WTC11 (cell line): ENCODE results near the gene IGFL4. TPM values are rescaled to one million over a fixed set of nuclear protein-coding genes. Genes with fewer than 3 reads are reported as not detected.

ENCODE experiments used
- ATAC-seq: fragments of 200-7000 bp; cut with Tn5 transposase; 2 replicates; pipeline ENCODE4 v1.10.0; 2021; ENCODE audit warnings: mild to moderate bottlenecking, moderate library complexity
- CTCF ChIA-PET: fragments of 300-600 bp; sonication (Branson Sonifier 250); formaldehyde crosslinking; loops from one replicate; lab custom pipeline; 2021; ENCODE audit warnings: antibody characterized with exemption; lab: Charles Lee
- POLR2A ChIA-PET: fragments of 350-600 bp; sonication (Branson Sonifier 250); formaldehyde crosslinking; loops from one replicate; lab custom pipeline; 2021; ENCODE audit warnings: antibody characterized with exemption; lab: Charles Lee
- DNase-seq: peaks from one replicate; pipeline ENCODE4 v3.0.0; 2021; ENCODE audit warnings: low spot score
- H3K27ac Mint-ChIP-seq: 2 replicates; pipeline ENCODE4 v1.8.0; 2021; ENCODE audit warnings: mixed read lengths
- H3K27me3 Mint-ChIP-seq: 2 replicates; pipeline ENCODE4 v1.8.0; 2021; ENCODE audit warnings: low read depth, mild to moderate bottlenecking, moderate library complexity, mixed read lengths
- H3K36me3 Mint-ChIP-seq: 2 replicates; pipeline ENCODE4 v1.8.0; 2021; ENCODE audit warnings: mixed read lengths
- H3K4me1 Mint-ChIP-seq: 2 replicates; pipeline ENCODE4 v1.8.0; 2022; ENCODE audit warnings: mixed read lengths
- H3K4me3 Mint-ChIP-seq: 2 replicates; pipeline ENCODE4 v1.8.0; 2021; ENCODE audit warnings: mild to moderate bottlenecking, moderate library complexity, mixed read lengths
- H3K9me3 Mint-ChIP-seq: 2 replicates; pipeline ENCODE4 v1.8.0; 2021; ENCODE audit warnings: mixed read lengths
- CBFB ChIP-seq: sonication (generic); formaldehyde crosslinking; IDR thresholded peaks from 2 replicates; pipeline ENCODE4 v1.8.1; 2022; ENCODE audit warnings: mild to moderate bottlenecking, low read depth, missing genetic modification reagents
- E2F4 ChIP-seq: sonication (generic); formaldehyde crosslinking; IDR thresholded peaks from 2 replicates; pipeline ENCODE4 v1.8.1; 2022; ENCODE audit warnings: low read depth, mild to moderate bottlenecking, moderate library complexity, missing genetic modification reagents, borderline replicate concordance
- ESRRA ChIP-seq: sonication (generic); formaldehyde crosslinking; IDR thresholded peaks from 2 replicates; pipeline ENCODE4 v1.8.1; 2022; ENCODE audit warnings: mild to moderate bottlenecking, missing genetic modification reagents, borderline replicate concordance
- FOXP1 ChIP-seq: sonication (generic); formaldehyde crosslinking; IDR thresholded peaks from 2 replicates; pipeline ENCODE4 v1.8.0; 2022; ENCODE audit warnings: missing genetic modification reagents, mild to moderate bottlenecking, moderate library complexity, borderline replicate concordance
- GABPB1 ChIP-seq: sonication (generic); formaldehyde crosslinking; IDR thresholded peaks from 2 replicates; pipeline ENCODE4 v1.8.1; 2023; ENCODE audit warnings: mild to moderate bottlenecking, missing genetic modification reagents
- HMGA2 ChIP-seq: fragments of 250-450 bp; sonication (Bioruptor Pico); IDR thresholded peaks from 2 replicates; pipeline ENCODE4 v1.4.0; 2021; ENCODE audit warnings: mild to moderate bottlenecking, moderate library complexity
- MAX ChIP-seq: sonication (generic); formaldehyde crosslinking; IDR thresholded peaks from 2 replicates; pipeline ENCODE4 v1.8.0; 2022; ENCODE audit warnings: mild to moderate bottlenecking, missing genetic modification reagents
- NR1H2 ChIP-seq: sonication (generic); formaldehyde crosslinking; IDR thresholded peaks from 2 replicates; pipeline ENCODE4 v1.9.0; 2021; ENCODE audit warnings: mild to moderate bottlenecking, moderate library complexity, missing genetic modification reagents
- RELA ChIP-seq: sonication (generic); formaldehyde crosslinking; IDR thresholded peaks from 2 replicates; pipeline ENCODE4 v1.8.1; 2022; ENCODE audit warnings: missing genetic modification reagents, mild to moderate bottlenecking, borderline replicate concordance
- SMAD4 ChIP-seq: sonication (generic); formaldehyde crosslinking; IDR thresholded peaks from 2 replicates; pipeline ENCODE4 v1.8.0; 2022; ENCODE audit warnings: mild to moderate bottlenecking, missing genetic modification reagents
- TCF7 ChIP-seq: sonication (generic); formaldehyde crosslinking; IDR thresholded peaks from 2 replicates; pipeline ENCODE4 v1.8.0; 2022; ENCODE audit warnings: mild to moderate bottlenecking, low read depth, missing genetic modification reagents, moderate library complexity
- TP53 ChIP-seq: sonication (generic); formaldehyde crosslinking; IDR thresholded peaks from 2 replicates; pipeline ENCODE4 v1.8.1; 2023; ENCODE audit warnings: mild to moderate bottlenecking, missing genetic modification reagents
- USF1 ChIP-seq: sonication (generic); formaldehyde crosslinking; IDR thresholded peaks from 2 replicates; pipeline ENCODE4 v1.8.0; 2022; ENCODE audit warnings: mild to moderate bottlenecking, missing genetic modification reagents
- ZBTB21 ChIP-seq: sonication (generic); formaldehyde crosslinking; IDR thresholded peaks from 2 replicates; pipeline ENCODE4 v1.8.1; 2023; ENCODE audit warnings: mild to moderate bottlenecking, missing genetic modification reagents, borderline replicate concordance
- ZNF281 ChIP-seq: sonication (generic); formaldehyde crosslinking; IDR thresholded peaks from 2 replicates; pipeline ENCODE4 v1.8.0; 2023; ENCODE audit warnings: mild to moderate bottlenecking, missing genetic modification reagents
- total RNA-seq: library from RNA; stranded (reverse); gene quantifications from 3 replicates; pipeline ENCODE4 v1.2.3, GENCODE V29; 2021
- TF ChIP-seq, protein P1 (sequence below): sonication (generic); formaldehyde crosslinking; IDR thresholded peaks from 2 replicates; pipeline ENCODE4 v1.8.1; 2023; ENCODE audit warnings: mild to moderate bottlenecking, missing genetic modification reagents, moderate library complexity
- TF ChIP-seq, protein P2 (sequence below): fragments of 250-450 bp; sonication (Bioruptor Pico); IDR thresholded peaks from 2 replicates; pipeline ENCODE4 v1.8.0; 2021; ENCODE audit warnings: mild to moderate bottlenecking
- TF ChIP-seq, protein P3 (sequence below): sonication (generic); formaldehyde crosslinking; IDR thresholded peaks from 2 replicates; pipeline ENCODE4 v1.8.1; 2023; ENCODE audit warnings: mild to moderate bottlenecking, moderate library complexity, missing genetic modification reagents
- TF ChIP-seq, protein P4 (sequence below): sonication (generic); formaldehyde crosslinking; IDR thresholded peaks from 2 replicates; pipeline ENCODE4 v1.8.0; 2023; ENCODE audit warnings: missing genetic modification reagents
- TF ChIP-seq, protein P5 (sequence below): fragments of 250-450 bp; sonication (Bioruptor Pico); IDR thresholded peaks from 2 replicates; pipeline ENCODE4 v2.1.2; 2022; ENCODE audit warnings: mild to moderate bottlenecking, moderate library complexity

The IGFL4 gene
- total RNA-seq, 1 experiment from 2014 or later: 0.20 TPM

GRCh38 chr19:46022431-46023310 lies 18.1 kb downstream of the IGFL4 start, which contains the start of gene PGLYRP1:
Gene PGLYRP1 (minus strand): TSS chr19:46023053. CDS start chr19:46023021, 32 bp downstream.
- peak within 1 kb of the TSS; percentile 68; the same call in 1 of the 2 replicates for H3K27ac Mint-ChIP-seq
- H3K36me3 Mint-ChIP-seq: peaks cover 12% of the 10 kb centered on the region
- ChIA-PET POLR2A (no interaction called here), CTCF (interaction anchor here (0.6 to 5.0 kb wide), 8 partner anchors 10 to 278 kb away, joined by 3 to 64 read pairs (median 3); partner anchors contain the start of gene NANOS2)
- TF ChIP-seq ZBTB21 (CRISPR knock-in tag) (no peak), E2F4 (CRISPR knock-in tag) (0 out of 2 replicates have a peak, but pooled peaks have one; percentile 33), ESRRA (CRISPR knock-in tag) (0 out of 2 replicates have a peak, but pooled peaks have one; percentile 21), ZNF281 (peak; percentile 72; the same call in 1 of the 2 replicates), HMGA2 (CRISPR knock-in tag) (no peak), MAX (CRISPR knock-in tag) (peak; percentile 77), TP53 (0 out of 2 replicates have a peak, but pooled peaks have one; percentile 17), FOXP1 (CRISPR knock-in tag) (peak; percentile 63), RELA (CRISPR knock-in tag) (0 out of 2 replicates have a peak, but pooled peaks have one; percentile 20), CBFB (CRISPR knock-in tag) (no peak), USF1 (peak; percentile 37; the same call in 1 of the 2 replicates)
- TF ChIP-seq, protein P1, sequence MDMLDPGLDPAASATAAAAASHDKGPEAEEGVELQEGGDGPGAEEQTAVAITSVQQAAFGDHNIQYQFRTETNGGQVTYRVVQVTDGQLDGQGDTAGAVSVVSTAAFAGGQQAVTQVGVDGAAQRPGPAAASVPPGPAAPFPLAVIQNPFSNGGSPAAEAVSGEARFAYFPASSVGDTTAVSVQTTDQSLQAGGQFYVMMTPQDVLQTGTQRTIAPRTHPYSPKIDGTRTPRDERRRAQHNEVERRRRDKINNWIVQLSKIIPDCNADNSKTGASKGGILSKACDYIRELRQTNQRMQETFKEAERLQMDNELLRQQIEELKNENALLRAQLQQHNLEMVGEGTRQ (CRISPR knock-in tag): peak; percentile 31; the same call in 1 of the 2 replicates
- peaks cover 12% of the 10 kb centered on the region for H3K9me3 Mint-ChIP-seq
- DNase-seq (peak; percentile 47), ATAC-seq (peak; percentile 17)
- no peak within 1 kb of the TSS for H3K4me3 Mint-ChIP-seq
- H3K27me3 Mint-ChIP-seq: no peaks in the 10 kb centered on the region; the same call in 1 of the 2 replicates
- H3K4me1 Mint-ChIP-seq: peaks cover 16% of the 10 kb centered on the region

GRCh38 chr19:46022061-46022430 lies 18.8 kb downstream of the IGFL4 start:
- ChIA-PET CTCF (interaction anchor here (0.6 to 5.0 kb wide), 15 partner anchors 11 to 278 kb away, joined by 3 to 64 read pairs (median 3); partner anchors contain the start of gene NANOS2), POLR2A (no interaction called here)
- H3K36me3 Mint-ChIP-seq: peaks cover 12% of the 10 kb centered on the region
- H3K27me3 Mint-ChIP-seq: peaks cover under 1% of the 10 kb centered on the region; the same call in 1 of the 2 replicates
- no peak overlapping the region for H3K4me3 Mint-ChIP-seq
- no peak for ATAC-seq
- H3K9me3 Mint-ChIP-seq: peaks cover 12% of the 10 kb centered on the region
- peak overlapping the region; percentile 64; the same call in 1 of the 2 replicates for H3K27ac Mint-ChIP-seq
- no peak for DNase-seq
- H3K4me1 Mint-ChIP-seq: peaks cover 17% of the 10 kb centered on the region
- TF ChIP-seq, protein P2, sequence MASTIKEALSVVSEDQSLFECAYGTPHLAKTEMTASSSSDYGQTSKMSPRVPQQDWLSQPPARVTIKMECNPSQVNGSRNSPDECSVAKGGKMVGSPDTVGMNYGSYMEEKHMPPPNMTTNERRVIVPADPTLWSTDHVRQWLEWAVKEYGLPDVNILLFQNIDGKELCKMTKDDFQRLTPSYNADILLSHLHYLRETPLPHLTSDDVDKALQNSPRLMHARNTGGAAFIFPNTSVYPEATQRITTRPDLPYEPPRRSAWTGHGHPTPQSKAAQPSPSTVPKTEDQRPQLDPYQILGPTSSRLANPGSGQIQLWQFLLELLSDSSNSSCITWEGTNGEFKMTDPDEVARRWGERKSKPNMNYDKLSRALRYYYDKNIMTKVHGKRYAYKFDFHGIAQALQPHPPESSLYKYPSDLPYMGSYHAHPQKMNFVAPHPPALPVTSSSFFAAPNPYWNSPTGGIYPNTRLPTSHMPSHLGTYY (CRISPR knock-in tag): no peak
- TF ChIP-seq, protein P3, sequence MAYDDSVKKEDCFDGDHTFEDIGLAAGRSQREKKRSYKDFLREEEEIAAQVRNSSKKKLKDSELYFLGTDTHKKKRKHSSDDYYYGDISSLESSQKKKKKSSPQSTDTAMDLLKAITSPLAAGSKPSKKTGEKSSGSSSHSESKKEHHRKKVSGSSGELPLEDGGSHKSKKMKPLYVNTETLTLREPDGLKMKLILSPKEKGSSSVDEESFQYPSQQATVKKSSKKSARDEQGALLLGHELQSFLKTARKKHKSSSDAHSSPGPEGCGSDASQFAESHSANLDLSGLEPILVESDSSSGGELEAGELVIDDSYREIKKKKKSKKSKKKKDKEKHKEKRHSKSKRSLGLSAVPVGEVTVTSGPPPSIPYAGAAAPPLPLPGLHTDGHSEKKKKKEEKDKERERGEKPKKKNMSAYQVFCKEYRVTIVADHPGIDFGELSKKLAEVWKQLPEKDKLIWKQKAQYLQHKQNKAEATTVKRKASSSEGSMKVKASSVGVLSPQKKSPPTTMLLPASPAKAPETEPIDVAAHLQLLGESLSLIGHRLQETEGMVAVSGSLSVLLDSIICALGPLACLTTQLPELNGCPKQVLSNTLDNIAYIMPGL (CRISPR knock-in tag): no peak
- TF ChIP-seq SMAD4 (CRISPR knock-in tag) (no peak), GABPB1 (CRISPR knock-in tag) (no peak), TCF7 (CRISPR knock-in tag) (no peak), NR1H2 (CRISPR knock-in tag) (no peak)
- TF ChIP-seq, protein P4, sequence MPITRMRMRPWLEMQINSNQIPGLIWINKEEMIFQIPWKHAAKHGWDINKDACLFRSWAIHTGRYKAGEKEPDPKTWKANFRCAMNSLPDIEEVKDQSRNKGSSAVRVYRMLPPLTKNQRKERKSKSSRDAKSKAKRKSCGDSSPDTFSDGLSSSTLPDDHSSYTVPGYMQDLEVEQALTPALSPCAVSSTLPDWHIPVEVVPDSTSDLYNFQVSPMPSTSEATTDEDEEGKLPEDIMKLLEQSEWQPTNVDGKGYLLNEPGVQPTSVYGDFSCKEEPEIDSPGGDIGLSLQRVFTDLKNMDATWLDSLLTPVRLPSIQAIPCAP (CRISPR knock-in tag): no peak
- TF ChIP-seq, protein P5, sequence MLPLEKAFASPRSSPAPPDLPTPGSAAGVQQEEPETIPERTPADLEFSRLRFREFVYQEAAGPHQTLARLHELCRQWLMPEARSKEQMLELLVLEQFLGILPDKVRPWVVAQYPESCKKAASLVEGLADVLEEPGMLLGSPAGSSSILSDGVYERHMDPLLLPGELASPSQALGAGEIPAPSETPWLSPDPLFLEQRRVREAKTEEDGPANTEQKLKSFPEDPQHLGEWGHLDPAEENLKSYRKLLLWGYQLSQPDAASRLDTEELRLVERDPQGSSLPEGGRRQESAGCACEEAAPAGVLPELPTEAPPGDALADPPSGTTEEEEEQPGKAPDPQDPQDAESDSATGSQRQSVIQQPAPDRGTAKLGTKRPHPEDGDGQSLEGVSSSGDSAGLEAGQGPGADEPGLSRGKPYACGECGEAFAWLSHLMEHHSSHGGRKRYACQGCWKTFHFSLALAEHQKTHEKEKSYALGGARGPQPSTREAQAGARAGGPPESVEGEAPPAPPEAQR (CRISPR knock-in tag): no peak
